HTERT RPE-1 (cell line): ENCODE results near the gene ABCA13.
"Not testable (repeated sequence)": the region's sequence is repeated elsewhere in the genome, so short reads cannot be mapped to it uniquely, and the experiment has no call there.

ENCODE experiments used
- in situ Hi-C: fragments of 300-500 bp; cut with MboI; formaldehyde crosslinking; loops from 4 replicates; pipeline ENCODE4 v1.14.3; 2020; ENCODE audit warnings: low sequenced_read_pairs

Gene ABCA13, protein sequence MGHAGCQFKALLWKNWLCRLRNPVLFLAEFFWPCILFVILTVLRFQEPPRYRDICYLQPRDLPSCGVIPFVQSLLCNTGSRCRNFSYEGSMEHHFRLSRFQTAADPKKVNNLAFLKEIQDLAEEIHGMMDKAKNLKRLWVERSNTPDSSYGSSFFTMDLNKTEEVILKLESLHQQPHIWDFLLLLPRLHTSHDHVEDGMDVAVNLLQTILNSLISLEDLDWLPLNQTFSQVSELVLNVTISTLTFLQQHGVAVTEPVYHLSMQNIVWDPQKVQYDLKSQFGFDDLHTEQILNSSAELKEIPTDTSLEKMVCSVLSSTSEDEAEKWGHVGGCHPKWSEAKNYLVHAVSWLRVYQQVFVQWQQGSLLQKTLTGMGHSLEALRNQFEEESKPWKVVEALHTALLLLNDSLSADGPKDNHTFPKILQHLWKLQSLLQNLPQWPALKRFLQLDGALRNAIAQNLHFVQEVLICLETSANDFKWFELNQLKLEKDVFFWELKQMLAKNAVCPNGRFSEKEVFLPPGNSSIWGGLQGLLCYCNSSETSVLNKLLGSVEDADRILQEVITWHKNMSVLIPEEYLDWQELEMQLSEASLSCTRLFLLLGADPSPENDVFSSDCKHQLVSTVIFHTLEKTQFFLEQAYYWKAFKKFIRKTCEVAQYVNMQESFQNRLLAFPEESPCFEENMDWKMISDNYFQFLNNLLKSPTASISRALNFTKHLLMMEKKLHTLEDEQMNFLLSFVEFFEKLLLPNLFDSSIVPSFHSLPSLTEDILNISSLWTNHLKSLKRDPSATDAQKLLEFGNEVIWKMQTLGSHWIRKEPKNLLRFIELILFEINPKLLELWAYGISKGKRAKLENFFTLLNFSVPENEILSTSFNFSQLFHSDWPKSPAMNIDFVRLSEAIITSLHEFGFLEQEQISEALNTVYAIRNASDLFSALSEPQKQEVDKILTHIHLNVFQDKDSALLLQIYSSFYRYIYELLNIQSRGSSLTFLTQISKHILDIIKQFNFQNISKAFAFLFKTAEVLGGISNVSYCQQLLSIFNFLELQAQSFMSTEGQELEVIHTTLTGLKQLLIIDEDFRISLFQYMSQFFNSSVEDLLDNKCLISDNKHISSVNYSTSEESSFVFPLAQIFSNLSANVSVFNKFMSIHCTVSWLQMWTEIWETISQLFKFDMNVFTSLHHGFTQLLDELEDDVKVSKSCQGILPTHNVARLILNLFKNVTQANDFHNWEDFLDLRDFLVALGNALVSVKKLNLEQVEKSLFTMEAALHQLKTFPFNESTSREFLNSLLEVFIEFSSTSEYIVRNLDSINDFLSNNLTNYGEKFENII (N-terminal part only)

DNA sequence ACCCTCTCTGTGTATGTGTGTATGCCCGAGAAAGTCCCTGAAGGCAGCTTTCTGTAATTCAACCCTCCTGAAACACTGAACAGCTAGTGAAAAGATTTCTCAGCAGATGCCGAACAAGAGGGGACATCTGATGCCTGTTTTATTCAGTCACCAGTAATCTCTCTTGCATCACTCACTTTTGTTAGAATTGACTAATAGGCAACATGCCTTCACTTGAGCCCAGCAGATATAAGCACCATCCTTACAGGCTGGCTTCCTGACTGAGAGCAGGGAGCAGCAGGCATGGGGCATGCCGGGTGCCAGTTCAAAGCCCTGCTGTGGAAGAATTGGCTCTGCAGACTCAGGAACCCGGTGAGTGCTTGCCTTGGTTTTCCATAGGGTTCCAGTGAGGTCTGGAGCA is at the start of gene ABCA13:
TSS of gene ABCA13 (plus strand) at position 257 of the 400 bp plus-strand sequence. CDS start at position 283, 26 bp downstream.
- in situ Hi-C loops, result no loop called here

DNA sequence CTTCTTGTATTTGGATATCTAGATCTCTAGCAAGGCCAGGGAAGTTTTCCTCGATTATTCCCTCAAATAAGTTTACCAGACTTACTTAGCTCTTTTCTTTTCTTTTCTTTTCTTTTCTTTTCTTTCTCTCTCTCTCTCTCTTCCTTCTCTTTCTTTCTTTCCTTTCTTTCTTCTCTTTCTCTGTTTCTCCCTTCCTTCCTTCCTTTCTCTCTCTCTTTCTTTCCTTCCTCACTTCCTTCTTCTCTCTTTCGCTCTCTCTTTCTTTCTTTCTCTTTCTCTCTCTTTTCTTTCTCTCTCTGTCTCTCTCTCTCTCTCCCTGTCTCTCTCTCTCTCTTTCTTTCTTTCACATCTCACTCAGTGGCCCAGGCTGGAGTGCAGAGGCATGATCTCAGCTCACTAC is 45.2 kb upstream of the ABCA13 start:
- in situ Hi-C loops, result no loop called here

DNA sequence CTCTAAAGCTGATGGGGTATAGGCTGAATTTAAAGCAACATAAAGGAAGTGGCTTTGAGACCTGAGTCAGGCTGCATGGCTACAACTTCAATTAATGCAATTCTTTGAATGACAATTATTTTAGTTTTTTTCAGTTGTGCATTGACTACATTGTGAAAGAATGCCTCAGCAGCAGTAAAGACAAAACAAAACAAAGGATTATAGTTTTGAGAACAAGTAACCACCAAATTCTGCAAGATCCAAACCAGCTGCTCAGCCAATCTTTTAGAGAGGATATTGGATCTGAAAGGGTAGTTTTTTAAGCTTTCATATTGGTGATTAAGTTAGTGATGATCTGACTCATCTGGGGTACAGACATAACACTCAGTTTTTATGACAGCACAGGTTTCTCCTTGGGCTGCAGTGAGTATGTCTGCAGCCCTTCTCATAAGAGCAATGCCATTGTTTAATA is 40.6 kb upstream of the ABCA13 start:
- in situ Hi-C loops, result no loop called here

DNA sequence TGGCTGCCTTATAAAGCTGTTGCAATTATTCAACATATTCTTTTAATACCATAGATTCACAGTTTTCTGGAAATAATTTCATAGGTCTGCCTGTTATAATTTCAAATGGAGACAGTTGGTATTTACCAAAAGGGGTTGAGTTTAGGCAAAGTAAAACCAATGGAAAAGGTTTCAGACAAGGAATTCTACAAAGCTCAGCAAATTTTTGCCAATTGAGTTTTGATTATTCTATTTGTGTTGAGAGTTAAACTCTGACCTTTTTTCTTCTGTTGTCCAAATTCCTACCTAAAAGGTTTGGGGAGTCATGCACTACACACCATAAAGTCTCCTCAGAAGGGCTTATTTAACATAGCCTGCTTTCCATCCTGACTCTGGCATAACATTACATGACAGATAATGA is 38.5 kb upstream of the ABCA13 start:
- in situ Hi-C loops, result no loop called here

DNA sequence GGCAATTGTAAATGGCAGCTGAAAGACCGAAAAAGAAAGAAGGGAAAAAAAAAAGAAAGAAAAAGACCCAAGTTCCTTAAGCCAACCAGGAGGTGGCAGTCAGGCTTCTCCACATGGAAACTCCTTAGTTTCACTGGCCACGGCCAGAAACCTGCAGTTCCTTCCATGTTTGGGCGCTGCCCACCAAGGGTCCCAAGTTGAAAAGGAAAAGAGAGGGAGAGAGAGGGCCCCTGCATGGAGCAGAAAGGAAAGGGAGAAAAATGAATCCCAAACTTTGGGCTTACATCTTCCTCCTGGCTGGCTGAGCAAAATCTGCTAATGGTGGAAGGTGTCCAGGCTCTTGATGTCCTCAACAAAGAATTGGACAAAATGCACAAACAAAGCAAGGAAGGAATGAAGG is 31.8 kb upstream of the ABCA13 start:
- in situ Hi-C loops, result no loop called here

DNA sequence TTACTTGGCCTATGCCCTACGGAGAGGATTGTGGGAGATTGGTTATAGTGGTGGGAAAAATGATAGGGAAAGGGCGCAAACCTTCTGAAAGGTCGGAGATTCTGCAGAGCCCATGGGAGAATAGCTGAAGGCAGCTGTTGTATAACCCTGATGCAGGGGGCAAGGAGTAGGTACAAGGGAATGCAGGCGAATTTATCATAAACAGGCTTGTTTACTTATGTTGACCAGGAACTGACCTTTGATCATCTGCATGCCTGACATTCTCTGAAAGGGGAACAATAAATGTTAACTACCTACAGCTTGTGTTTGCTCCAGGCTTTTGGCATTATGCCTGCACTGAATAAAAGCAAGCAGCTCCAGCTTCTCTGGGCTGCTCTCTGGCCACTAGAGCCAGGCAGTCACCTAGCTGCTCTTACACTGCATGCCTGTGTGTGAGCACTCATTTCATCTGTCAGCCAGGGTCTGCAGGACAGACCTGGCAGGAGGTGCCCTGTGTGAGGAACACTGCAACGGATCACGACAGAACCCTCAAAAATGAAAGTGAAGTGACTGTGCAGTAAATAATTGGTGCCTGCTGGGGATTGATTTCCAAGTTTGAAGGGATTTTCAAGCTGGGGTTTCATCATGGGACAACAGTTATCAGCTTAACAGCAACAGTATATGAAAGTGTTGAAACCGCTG is 31.1 kb upstream of the ABCA13 start:
- in situ Hi-C loops, result no loop called here

DNA sequence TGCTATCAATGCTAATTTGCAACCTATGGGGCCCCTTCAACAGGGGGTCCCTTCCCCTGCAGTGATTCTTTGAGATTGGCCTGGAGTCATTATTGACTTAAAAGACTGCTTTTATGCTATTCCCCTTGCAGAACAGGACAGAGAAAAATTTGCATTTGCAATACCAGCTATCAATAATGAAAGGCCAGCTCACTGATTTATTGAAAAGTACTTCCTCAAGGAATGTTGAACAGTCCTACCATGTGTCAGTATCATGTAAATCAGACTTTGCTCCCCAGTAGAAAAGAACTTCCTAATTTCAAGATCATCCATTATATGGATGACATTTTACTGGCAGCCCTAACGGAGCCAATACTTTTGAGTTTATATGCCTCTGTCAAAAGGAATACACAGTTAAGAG is 29.7 kb upstream of the ABCA13 start:
- in situ Hi-C loops, result no loop called here

DNA sequence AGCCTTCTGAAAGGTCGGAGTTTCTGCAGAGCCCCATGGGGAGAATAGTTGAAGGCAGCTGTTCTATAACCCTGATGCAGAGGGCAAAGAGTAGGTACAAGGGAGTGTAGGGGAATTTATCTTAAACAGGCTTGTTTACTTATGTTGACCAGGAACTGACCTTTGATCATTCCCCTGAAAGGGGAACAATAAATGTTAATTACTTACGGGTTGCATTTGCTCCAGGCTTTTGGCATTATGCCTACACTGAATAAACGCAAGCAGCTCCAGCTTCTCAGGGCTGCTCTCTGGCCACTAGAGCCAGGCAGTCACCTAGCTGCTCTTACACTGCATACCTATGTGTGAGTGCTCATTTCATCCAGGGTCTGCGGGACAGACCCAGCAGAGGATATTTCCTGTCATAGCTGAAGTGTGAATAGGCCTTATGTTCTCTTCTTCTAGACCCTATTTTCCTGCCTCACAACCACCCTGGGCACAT is 26.9 kb upstream of the ABCA13 start:
- in situ Hi-C loops, result no loop called here

DNA sequence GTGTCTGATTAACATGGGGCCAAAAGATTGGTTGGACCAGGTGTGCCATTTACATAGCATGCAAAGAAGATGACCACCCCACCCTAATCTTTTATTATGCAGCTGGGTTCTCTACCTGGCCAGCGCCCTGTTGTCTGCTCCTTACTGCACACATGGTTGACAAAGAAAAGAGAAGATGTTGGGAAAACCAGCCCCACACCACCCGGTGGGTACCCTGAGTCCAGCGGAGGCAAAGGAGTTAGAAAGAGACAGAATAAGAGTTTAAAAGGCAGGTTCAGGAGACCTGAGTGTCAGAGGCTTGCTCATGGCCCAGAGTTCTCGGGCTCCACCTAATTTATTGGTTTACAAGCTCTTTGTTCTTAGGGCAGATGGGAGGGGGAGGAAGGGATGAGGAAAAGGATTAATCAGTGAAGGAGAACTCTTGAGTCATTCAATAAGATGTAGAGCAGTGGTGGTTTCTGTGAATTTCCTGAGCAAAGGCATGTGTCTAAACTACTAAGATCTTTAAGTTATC is 24.1 kb upstream of the ABCA13 start:
- in situ Hi-C loops, result no loop called here

DNA sequence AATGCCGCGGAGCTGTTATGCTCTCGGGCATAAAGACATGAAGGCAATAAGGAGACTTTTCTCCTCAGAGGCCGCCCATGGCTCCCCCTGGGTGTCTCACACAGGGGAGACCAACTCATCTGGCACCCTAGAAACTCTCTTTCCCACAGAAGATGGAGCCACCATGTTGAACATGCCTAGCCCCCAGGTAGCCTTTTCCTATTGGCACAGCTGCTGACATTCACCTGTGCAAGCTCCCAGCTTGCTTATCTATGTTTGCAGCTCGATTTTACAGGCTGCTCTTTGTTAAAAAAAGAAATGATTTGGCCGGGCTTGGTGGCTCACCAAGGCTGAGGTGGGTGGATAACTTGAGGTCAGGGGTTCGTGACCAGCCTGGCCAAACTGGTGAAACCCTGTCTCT is 23.6 kb upstream of the ABCA13 start:
- in situ Hi-C loops, result not testable (repeated sequence)

DNA sequence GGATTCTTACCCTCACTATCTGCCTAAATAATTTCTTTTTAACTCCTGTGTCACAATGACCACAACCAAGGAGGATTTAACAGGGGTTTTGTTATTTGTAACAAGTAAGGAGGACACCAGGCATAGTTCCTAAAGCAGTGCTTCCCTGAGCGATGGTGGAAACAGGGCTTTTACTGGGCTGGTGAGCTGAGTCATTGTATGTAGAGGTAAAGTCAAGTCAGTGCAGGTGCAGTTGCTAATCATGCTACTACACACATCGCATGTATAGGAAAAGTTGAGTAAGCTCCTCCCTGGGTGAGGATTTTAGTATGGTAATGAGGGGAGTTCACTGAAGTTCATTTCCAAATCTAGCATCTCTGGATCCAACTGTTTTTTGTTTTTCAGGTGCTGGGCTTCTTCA is 22.9 kb upstream of the ABCA13 start:
- in situ Hi-C loops, result no loop called here

DNA sequence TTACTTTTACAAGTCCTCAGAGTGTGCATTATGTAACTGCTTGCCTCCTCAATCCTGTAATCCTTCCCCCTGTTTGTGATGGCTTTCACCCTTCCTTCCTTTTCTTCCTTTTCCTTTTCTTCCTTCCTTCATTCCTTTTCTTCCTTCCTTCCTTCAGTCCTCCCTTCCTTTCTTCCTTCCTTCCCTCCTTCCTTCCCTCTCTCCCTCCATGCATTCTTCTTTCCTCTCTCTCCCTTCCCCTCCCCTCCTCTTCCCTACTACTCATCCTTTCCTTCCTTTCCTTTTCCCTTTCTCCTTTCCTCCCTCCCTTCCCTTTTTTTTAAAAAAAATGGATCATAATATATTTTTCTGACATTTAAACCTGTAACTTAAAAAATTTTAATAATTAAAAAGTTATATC is 22.2 kb upstream of the ABCA13 start:
- in situ Hi-C loops, result no loop called here

DNA sequence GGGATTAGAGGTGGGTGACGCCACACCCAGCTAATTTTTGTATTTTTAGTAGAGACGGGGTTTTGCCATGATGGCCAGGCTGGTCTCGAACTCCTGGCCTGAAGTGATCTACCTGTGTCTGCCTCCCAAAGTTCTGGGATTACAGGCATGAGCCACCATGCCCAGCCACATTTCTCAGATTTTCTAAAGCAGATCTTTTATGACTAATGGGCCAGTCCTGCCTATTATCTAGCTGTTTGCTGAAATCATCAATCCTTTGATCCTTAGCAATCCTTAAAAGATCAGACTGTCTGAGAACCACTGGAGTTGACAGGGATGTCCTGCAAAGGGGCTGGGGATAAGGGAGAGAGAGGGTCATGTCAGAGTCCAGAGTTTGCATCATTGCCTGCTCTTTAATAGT is 21.2 kb upstream of the ABCA13 start:
- in situ Hi-C loops, result no loop called here

DNA sequence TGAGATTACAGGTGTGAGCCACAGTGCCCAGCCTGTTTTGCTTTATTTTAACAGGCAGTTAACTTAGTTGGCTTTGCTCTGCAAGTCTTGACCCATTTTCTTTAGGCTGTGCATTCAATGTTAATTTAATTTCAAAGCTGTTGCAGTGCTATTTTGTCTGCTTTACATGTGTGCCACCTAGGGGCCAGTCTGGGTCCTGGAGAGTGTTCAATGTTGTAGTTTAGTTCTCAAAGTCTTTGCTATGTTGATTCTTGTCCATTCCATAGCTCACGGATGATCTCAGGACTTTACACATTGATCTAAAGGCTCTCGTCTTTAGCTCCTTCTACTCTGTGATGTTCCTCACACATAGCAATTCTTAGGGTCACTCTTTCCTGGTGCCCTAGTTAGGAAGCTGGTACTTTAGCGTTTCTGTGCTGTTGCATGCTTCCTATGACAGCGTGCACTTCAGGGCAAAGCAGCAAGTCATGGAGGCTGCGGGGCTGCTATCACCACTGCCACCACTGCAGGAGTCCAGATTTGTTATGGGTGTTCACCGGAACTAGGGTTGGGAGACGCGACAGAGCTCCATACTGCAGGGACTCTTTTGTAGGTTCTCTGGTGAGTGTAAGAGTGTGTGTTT is 16.4 kb upstream of the ABCA13 start:
- in situ Hi-C loops, result no loop called here

DNA sequence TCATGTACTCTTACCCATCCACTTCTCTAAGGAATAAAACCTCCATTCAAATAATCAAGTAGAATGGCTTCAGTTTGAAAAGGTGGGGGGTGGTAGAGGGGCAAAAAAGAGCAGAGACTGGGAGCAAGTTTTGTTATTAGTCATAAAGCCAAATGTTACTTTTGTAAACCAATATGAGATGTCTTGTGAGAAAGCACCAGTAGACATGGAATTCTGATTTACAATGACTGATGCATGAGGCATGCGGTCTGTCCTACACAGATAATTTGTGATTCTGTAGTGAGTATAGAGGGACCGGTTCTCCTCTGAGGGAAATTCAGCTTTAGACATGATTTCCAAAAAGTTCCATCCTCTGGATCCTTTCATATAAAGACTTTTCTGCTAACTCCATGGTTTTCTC is 12.9 kb upstream of the ABCA13 start:
- in situ Hi-C loops, result no loop called here

DNA sequence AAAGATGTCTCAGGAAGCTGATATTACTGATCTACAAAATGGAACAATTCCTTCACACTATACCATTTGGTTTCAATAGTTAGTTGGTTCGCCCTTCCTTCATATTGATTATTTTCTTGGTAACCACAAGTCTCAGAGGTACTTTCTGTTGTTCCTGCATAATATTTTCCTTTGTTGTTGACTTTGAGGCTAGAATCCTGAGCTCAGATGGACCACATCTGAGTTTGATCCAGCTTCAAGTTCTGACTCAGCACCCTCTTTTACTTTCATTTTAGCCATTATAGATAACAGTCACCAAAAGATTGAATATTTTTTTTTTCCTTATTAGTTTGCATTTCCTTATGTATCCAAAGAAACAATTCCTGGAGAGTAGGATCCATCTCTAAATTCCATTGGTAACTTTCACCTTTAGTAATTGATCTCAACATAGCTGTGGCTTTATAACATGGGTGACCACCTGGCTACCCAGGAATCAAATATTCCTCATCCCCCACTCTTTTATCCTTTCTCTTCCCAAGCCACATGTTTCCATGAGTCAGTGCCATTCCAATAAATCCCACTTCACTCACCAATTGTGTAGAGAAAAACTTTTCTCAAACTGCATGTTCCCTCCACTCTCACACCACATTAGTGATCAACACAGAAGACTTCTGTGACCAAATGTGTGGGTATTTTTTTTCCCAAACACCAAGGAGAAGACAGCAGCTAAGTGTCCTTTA is 9.7 kb upstream of the ABCA13 start:
- in situ Hi-C loops, result no loop called here

DNA sequence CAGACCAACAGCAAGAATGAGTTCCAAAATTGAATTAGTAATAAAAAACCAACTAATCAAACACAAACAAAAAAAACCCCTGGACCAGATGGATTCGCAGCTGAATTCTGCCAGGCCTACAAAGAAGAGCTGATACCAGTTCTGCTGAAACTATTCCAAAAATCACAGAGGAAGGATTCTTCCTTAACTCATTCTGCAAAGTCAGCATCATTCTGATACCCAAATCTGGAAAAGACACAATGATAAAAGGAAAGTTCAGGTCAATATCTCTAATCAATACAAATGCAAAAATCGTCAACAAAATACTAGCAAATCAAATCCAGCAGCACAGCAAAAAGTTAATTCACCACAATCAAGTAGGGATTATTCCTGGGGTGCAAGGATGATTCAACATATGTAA is 6.1 kb upstream of the ABCA13 start:
- in situ Hi-C loops, result no loop called here

DNA sequence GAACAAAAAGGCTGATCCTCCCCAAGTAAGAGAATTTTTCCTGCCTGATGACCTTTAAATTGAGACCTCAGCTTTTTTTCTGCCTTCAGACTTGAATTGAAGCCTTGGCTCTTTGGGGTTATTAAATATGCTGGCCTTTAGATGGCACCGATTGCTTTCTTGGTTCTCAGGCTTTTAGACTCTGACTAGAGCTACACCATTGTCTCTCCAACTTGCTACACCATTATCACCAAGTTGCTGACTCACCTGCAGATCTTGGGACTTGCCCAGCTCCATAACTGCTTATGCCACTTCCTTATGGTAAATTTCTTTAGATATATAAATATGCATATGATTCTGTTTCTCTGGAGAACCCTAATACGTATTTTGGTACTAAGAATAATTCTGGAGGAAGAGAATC is 3.1 kb upstream of the ABCA13 start:
- in situ Hi-C loops, result no loop called here

DNA sequence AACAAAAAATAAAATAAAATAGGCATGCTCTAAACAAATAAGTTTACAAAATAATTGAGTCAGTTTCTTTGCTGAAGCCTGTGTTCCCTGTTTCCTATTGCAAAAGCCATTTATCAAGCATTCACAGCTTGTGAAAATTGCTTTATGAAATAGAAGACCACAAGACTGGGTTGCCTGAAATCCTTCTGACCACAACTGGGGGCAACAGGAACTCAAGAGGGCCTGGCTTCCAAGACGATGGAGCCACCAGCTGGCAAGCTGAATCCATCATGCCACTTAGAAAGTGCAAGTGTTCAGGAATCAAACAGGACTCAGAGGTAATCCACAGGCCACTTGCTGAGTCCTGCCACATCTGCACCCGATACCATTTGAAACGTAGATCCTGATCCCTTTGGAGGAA is 752 bp upstream of the ABCA13 start:
- in situ Hi-C loops, result no loop called here
